ENCODE data around the gene GRIK2.

DNA sequence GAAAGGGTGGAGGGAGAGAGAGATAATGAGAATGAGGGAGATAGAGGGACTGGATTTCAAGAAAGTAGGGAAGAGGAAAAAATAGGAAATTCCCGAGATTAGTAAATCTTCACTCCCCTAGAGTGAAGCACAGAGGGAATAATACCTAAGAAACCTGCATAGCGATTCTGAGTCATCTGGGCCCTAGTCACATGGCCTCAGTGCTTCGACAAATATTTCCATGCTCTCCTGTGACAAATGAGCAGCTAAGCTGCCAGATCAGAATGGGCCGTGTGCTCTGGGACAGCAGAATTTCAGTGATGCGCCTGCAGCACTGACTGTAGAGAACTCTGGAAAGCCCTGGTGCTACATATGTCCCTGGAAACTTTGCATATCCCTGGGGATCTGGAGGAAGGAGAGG is 48.6 kb upstream of the GRIK2 start:
- TF ChIP-seq, protein P1, sequence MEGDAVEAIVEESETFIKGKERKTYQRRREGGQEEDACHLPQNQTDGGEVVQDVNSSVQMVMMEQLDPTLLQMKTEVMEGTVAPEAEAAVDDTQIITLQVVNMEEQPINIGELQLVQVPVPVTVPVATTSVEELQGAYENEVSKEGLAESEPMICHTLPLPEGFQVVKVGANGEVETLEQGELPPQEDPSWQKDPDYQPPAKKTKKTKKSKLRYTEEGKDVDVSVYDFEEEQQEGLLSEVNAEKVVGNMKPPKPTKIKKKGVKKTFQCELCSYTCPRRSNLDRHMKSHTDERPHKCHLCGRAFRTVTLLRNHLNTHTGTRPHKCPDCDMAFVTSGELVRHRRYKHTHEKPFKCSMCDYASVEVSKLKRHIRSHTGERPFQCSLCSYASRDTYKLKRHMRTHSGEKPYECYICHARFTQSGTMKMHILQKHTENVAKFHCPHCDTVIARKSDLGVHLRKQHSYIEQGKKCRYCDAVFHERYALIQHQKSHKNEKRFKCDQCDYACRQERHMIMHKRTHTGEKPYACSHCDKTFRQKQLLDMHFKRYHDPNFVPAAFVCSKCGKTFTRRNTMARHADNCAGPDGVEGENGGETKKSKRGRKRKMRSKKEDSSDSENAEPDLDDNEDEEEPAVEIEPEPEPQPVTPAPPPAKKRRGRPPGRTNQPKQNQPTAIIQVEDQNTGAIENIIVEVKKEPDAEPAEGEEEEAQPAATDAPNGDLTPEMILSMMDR (IDR thresholded peaks at IDR 0.05): no peak
- TF ChIP-seq EP300 (IDR thresholded peaks at IDR 0.05; ENCODE audit: low read depth): no peak
- TF ChIP-seq POLR2A (IDR thresholded peaks at IDR 0.05): no peak
